Mammary epithelial cell (primary cell): ENCODE measurements around the gene GPR108.

ENCODE experiments used
- EZH2 ChIP-seq: IDR thresholded peaks from 2 replicates; pipeline ENCODE4 v1.6.1; 2012; ENCODE audit warnings: low read length, inconsistent platforms, borderline replicate concordance
- TF ChIP-seq, protein P1 (sequence below), 2 donors: IDR thresholded peaks in 1 of 2; conservative IDR thresholded peaks in 1 of 2; 2 replicates each; pipeline ENCODE4 v1.5.1; 2011 to 2012; ENCODE audit warnings: inconsistent platforms in 2 of 2, low read length in 2 of 2, mild to moderate bottlenecking in 2 of 2, control low read depth in 1 of 2, low read depth in 1 of 2; ENCODE audit not compliant: insufficient read depth in 1 of 2; ENCODE audit errors: extremely low read depth in 1 of 2

DNA sequence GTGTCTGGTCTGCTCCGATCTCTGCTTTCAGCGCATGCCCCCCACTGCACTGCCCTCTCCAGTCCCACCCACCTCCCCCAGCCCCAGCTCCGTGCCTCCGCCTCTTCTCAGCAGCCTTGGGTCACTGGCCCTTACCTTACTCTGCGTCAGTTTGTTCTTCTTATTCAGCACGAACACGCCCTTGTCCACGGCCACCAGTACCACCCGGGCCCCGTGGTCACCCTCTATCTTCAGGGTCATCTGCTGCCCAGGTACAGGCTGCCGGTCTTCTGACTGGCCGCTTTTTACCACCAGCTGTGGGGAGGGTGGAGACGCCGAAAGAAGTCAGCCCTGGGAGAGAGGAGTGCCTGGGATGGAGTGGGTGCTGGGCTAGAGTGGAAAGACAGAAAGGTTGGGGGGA lies 27.8 kb downstream of the GPR108 start:
- TF ChIP-seq, protein P1, sequence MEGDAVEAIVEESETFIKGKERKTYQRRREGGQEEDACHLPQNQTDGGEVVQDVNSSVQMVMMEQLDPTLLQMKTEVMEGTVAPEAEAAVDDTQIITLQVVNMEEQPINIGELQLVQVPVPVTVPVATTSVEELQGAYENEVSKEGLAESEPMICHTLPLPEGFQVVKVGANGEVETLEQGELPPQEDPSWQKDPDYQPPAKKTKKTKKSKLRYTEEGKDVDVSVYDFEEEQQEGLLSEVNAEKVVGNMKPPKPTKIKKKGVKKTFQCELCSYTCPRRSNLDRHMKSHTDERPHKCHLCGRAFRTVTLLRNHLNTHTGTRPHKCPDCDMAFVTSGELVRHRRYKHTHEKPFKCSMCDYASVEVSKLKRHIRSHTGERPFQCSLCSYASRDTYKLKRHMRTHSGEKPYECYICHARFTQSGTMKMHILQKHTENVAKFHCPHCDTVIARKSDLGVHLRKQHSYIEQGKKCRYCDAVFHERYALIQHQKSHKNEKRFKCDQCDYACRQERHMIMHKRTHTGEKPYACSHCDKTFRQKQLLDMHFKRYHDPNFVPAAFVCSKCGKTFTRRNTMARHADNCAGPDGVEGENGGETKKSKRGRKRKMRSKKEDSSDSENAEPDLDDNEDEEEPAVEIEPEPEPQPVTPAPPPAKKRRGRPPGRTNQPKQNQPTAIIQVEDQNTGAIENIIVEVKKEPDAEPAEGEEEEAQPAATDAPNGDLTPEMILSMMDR (conservative IDR thresholded peaks at IDR 0.05 in 1 of 2, IDR thresholded peaks at IDR 0.05 in 1 of 2; ENCODE audit: extremely low read depth in 1 of 2, insufficient read depth in 1 of 2, low read depth in 1 of 2, low read length in 2 of 2) = no peak
- TF ChIP-seq EZH2 = no peak
